WI38 (cell line): Measurements from ENCODE around the gene GVQW3.

Experiments
- H3K4me3 ChIP-seq: 2 replicates; pipeline ENCODE4 v1.5.1; 2011; ENCODE audit warnings: low read depth, mild to moderate bottlenecking, control low read depth, low read length
- CTCF ChIP-seq: IDR thresholded peaks from 2 replicates; pipeline ENCODE4 v1.5.1; 2012; ENCODE audit warnings: low read depth, mild to moderate bottlenecking, control low read depth, low read length

Gene GVQW3

GRCh38 chr11:76347466-76347865 is 33.7 kb upstream of the GVQW3 start:
- H3K4me3 ChIP-seq: no peak overlapping the region
- TF ChIP-seq CTCF: no peak

GRCh38 chr11:76348348-76348747 is 32.8 kb upstream of the GVQW3 start:
- no peak overlapping the region for H3K4me3 ChIP-seq
- no peak for TF ChIP-seq CTCF

- no peak overlapping the region for H3K4me3 ChIP-seq
- TF ChIP-seq CTCF: no peak
Measured at GRCh38 chr11:76355172-76355571, 26.0 kb upstream of the GVQW3 start.

- H3K4me3 ChIP-seq: no peak overlapping the region
- no peak for TF ChIP-seq CTCF
Measured at GRCh38 chr11:76361374-76361773, 19.7 kb upstream of the GVQW3 start.

- H3K4me3 ChIP-seq: no peak overlapping the region
- no peak for TF ChIP-seq CTCF
Measured at GRCh38 chr11:76361776-76362175, 19.3 kb upstream of the GVQW3 start.

- no peak overlapping the region for H3K4me3 ChIP-seq
- no peak for TF ChIP-seq CTCF
Measured at GRCh38 chr11:76362716-76363115, 18.4 kb upstream of the GVQW3 start.

GRCh38 chr11:76365038-76365679 is 16.0 kb upstream of the GVQW3 start:
- H3K4me3 ChIP-seq: no peak overlapping the region
- no peak for TF ChIP-seq CTCF
